Myocyte (in vitro differentiated cells): Measurements from ENCODE around the gene MRNIP. TPM values are rescaled to one million over a fixed set of nuclear protein-coding genes. Genes with fewer than 3 reads are reported as not detected.
"Not testable (repeated sequence)": the region's sequence is repeated elsewhere in the genome, so short reads cannot be mapped to it uniquely, and the experiment has no call there.

Experiments
- DNase-seq: peaks from one replicate; pipeline ENCODE4 v3.0.0-alpha.2; 2012; ENCODE audit warnings: low read depth
- total RNA-seq: library from RNA; depleted of rRNA; stranded (reverse); fragments of >200 nt; gene quantifications from 2 replicates; pipeline ENCODE4 v1.2.3, GENCODE V29; 2014

MRNIP gene
- total RNA-seq, 1 donor from 2014 or later: 22.5 TPM

GRCh38 chr5:179840321-179840720 lies 18.3 kb downstream of the MRNIP start:
- DNase-seq: no peak

- DNase-seq: no peak
Measured at GRCh38 chr5:179839328-179840256, 19.0 kb downstream of the MRNIP start.

- DNase-seq: no peak
Measured at GRCh38 chr5:179837076-179838011, 21.3 kb downstream of the MRNIP start.

- DNase-seq: no peak
Measured at GRCh38 chr5:179836225-179837019, 22.2 kb downstream of the MRNIP start.

- DNase-seq: not testable (repeated sequence)
Measured at GRCh38 chr5:179834871-179835270, 23.7 kb downstream of the MRNIP start.

- no peak for DNase-seq
Measured at GRCh38 chr5:179834120-179834519, 24.5 kb downstream of the MRNIP start.

GRCh38 chr5:179833709-179834070 lies 24.9 kb downstream of the MRNIP start:
- DNase-seq: no peak

- no peak for DNase-seq
Measured at GRCh38 chr5:179833056-179833708, 25.4 kb downstream of the MRNIP start.

GRCh38 chr5:179832039-179832745 lies 26.4 kb downstream of the MRNIP start:
- no peak for DNase-seq

- DNase-seq: no peak
Measured at GRCh38 chr5:179830818-179831468, 27.7 kb downstream of the MRNIP start.

GRCh38 chr5:179829732-179830435 lies 28.7 kb downstream of the MRNIP start:
- no peak for DNase-seq

- DNase-seq: no peak
Measured at GRCh38 chr5:179828756-179829421, 29.7 kb downstream of the MRNIP start.

GRCh38 chr5:179827680-179828079 lies 30.9 kb downstream of the MRNIP start:
- DNase-seq: peak; percentile 70

- peak; percentile 75 for DNase-seq
Measured at GRCh38 chr5:179825655-179826182, 32.9 kb downstream of the MRNIP start.

- no peak for DNase-seq
Measured at GRCh38 chr5:179824745-179825112, 33.9 kb downstream of the MRNIP start.

- DNase-seq: no peak
Measured at GRCh38 chr5:179823937-179824744, 34.5 kb downstream of the MRNIP start.

GRCh38 chr5:179822444-179822990 lies 36.1 kb downstream of the MRNIP start:
- no peak for DNase-seq
